Stimulated activated CD8-positive, alpha-beta memory T cell treated with anti-CD3 and anti-CD28 coated beads, Interleukin-2, amount 100 ng/mL, for 1 hour (primary cell): ENCODE results near the gene DDI2.
"Not testable (repeated sequence)": the region's sequence is repeated elsewhere in the genome, so short reads cannot be mapped to it uniquely, and the experiment has no call there.

ENCODE experiments used
- DNase-seq, 2 donors: peaks; one replicate each; pipeline ENCODE4 v3.0.0-alpha.2; 2020; ENCODE audit warnings: low read depth in 2 of 2

Gene DDI2

DNA sequence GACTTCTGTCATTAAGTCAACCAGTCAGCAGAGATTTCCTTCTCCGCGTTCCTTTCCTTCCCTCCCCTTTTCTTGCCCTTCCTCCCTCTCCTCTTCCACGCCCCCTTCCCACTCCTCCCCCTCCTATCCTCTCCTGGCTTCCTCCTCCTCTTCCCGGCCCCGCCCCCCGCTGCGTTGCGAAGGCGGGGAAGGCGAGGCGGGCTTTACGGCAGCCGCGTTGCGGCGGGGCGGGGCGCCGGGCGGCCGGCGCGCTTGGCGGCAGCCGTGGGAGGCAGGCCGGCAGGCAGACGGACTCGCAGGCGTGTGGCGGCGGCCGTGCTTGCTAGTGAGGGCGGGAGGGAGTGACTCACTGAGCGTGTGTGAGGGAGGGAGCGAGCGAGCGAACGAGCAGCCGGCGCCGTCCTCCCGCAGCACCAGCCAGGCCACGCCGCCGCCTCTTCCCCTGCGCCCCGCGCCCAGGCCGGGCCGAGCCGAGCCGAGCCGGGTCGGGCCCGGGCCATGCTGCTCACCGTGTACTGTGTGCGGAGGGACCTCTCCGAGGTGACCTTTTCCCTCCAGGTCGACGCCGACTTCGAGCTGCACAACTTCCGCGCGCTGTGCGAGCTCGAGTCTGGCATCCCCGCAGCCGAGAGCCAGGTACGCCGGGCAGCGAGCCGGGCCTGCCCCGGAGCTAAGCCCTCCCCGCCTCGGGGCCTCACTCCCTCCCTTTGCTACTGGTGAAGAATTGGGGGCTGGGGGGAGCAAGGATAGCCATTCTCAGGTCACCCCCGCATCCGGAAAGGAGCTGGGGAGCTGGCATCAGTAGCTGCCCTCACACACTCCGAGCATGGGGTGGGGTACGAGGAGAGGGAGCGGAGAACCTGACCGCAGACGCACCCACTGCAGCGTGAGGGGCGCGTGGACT lies at the start of gene DDI2:
DDI2 (plus strand) TSS at position 286 of the 904 bp plus-strand sequence; CDS start at position 499, 213 bp downstream.
- peak; percentile 82 to 90 for DNase-seq

DNA sequence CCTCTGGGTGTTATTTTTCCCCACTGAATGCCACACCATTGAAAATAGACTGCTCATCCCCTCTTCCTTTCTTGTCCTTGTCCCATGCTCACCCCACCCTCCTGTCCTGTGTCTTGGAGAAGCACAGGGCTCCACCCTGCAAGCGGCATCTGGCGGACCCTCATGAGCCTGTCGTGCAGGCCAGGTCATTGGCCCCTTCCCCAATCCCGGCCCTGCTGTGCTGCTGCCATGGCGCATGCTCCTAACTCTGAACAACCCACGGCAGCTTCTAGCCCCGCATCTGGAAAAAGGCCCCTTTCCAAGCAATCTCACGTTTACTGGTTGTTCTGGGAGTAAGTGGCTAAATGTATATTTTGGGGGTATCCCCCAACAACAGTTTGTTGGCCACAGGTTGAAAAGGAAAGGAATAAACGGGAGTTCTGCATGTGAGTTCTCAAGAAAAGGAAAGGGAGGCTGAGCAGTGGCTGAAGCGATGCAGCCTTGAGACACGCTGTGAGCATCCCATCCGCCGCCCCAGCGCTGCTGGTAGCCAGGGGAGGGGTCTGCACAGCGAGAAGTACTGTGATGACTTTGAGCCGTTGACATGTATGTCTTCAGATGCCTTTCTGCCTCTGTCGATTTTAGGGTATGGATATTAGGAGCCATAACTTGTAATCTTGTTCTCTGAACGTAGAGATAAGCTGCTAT lies 48.7 kb upstream of the DDI2 start:
- DNase-seq = no peak

GRCh38 chr1:15570861-15571260 lies 46.4 kb upstream of the DDI2 start:
- no peak for DNase-seq

- no peak for DNase-seq
Measured at GRCh38 chr1:15571266-15571665, 46.0 kb upstream of the DDI2 start.

DNA sequence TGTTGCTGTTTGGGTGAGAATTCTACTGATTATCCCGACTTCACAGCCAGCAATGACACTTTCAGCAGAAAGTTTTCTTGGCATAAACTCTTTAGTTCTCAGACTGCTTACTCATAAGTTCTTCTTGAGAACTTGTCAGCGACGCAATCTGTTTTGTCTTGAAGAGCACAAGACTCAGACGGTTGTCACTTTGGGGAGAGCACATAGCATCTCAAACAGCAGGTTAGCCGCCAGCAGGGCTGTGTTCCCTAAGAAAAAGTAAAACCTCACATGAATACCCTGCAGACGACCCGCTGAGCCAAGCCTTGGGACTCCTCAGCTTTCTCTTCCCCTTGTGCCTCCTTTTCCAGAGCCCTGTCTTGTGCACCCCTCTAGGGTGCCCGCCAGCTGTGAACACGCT lies 43.8 kb upstream of the DDI2 start:
- no peak for DNase-seq

DNA sequence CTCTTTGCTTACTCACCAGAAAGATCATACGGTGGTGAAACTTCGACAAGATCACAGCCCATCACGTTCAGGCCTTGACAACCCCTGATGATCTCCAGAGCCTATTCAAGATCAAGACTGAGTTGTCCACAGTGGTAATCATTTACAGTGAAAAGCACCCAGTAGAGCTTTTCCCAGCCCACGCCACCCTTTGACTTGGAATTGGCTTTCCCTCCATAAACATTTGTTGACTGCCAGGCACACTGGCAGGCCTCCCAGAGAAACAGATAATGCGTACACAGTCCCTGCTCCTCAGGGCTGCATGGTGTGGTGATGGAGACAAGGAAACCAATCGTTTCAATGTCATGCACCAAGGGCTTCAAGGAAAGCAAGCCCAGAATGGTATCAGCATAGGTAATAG lies 42.5 kb upstream of the DDI2 start:
- DNase-seq = no peak

GRCh38 chr1:15575549-15576150 lies 41.6 kb upstream of the DDI2 start:
- no peak for DNase-seq

DNA sequence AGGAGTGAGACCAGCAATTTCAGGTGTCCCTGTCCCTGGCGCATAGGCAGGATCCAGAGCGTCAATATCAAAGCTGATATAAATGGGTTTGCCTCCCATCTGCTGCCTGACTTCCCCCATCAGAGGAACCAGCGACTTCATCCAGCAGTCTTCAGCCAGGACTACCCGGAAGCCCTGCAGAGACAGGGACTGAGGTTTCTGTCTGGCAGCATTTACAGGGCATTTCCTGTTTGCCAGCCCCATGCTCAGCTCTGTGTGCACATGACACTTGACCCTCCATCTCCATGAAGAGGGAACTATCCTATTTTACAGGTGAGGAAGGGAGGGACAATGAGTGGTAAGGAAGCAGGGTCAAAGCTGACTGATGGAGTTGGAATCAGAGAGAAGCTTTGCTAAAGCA lies 39.6 kb upstream of the DDI2 start:
- DNase-seq = no peak

GRCh38 chr1:15578921-15579682 lies 38.2 kb upstream of the DDI2 start:
- DNase-seq = no peak

DNA sequence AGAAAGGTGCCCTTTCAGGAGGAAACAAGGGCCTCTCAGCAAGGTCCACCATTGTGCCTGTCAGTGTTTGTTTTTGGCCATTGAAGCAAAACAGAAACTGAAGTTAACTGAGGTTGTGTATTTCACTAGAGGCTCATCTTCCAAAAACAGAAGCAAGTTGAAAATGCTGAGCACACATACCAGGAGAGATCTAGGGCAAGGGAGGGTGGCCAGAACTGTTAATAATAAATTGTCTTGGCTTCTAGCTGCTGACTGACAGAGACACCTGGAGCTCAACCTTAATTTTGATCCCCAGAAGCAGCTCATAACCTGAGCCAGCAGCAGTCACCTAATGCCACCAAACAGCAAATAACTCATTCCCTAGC lies 37.6 kb upstream of the DDI2 start:
- DNase-seq = no peak

DNA sequence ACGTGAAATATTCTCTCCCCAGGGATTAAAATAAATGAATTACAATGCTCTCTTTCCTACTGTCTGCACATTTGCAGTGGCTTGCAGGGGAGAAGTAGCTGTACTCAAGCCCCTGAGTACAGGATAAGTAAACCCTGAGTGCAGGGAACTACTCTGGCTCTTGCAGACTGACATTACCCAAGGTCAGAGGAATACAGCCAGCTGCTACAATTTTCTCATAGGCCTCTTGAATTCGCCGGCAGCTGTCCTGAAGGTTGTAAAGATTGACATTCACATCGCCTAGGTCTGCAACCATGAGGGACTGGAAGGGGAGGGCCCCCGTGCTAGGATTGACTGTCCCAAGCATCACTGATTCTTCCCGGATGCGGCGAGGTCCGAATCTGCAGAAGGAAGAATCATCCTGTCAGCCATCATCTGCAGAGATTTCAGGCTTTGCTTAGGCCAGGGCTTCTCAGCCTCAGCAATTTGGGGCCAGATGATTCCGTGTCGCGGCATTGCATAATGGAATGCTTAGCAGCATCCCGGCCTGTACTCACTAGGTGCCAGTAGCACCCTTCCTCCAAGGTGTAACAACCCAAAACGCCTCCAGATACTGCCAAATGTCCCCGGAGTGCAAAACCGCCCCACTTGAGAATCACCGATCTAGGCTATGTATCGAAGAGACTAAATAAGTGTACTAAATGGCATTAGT lies 34.1 kb upstream of the DDI2 start:
- no peak for DNase-seq

GRCh38 chr1:15584489-15585363 lies 32.5 kb upstream of the DDI2 start, which contains the start of gene AGMAT:
Gene AGMAT (minus strand): TSS chr1:15585051. CDS start chr1:15584967, 84 bp downstream.
- DNase-seq = no peak

DNA sequence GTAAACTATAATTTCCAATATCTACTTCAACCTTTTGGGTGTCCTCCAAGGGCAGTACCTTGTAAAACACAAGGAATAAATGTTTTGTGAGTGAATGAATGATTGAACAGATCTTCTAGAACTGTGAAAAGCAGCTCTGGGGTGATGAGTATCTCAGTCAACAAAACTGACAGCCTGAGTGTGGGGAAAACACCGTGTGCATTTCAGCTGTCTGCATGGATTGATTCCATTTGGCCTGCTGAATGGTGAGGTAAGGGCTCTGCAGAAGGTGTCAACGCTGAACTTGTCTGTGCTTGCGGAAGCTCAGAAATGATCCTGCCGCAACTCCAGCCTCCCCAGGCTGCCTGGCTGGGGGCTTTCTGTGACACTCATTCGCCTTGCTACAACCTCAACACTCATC lies 25.0 kb upstream of the DDI2 start:
- DNase-seq = no peak

DNA sequence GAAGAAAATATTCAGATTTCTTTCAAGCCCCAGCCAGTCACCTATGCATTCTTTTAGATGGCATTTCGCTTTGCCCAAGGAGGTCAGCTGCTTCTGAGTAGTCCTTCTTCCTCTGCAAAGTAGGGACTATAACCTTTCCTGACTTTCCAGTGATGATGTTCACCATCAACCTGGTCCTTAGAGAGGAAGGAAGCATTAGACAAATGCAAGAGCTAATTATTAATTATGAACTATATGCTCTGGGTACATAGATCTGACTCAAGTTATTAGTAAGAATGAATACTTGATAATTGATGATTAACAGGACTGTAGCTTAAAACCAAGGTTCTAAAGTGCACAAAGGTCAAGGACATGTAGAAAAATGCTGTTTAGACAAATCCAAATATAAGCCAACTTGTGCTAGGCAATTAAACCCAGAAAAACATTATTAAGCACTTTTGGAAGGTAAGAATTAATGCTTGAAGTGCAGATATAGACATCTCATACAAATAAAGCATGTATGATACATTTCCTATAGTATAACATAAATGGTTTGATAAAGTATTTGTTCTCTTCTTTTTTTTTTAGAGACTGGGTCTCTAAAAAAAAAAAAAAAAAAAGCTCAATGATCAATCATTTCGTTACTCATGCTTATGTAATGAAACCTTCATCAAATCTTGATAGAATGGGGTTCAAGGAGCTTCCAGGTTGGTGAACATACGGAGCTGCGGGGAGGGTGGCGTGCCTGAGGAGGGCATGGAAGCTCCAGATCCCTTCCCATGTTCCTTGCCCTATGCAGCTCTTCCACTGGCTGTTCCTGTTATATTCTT lies 21.2 kb upstream of the DDI2 start:
- no peak for DNase-seq

DNA sequence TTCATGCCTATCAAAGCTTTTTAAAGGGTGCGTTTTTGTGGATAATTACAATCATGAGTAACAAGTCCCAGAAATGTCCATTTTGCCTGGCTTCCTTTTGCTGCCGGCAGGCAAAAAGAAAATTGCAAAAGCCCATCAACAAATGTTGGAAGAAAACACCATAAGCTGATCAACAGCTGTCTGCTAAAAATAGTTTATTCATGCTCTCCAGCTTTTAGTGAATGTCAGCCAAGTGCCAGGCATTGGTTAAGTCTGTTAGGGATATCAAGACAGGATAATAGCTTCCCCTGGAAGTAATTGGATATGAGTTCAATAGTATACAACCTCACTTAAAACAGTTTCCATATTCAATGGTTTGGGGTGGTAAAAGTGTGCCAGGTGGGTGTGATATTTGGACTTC lies 18.8 kb upstream of the DDI2 start:
- no peak for DNase-seq

DNA sequence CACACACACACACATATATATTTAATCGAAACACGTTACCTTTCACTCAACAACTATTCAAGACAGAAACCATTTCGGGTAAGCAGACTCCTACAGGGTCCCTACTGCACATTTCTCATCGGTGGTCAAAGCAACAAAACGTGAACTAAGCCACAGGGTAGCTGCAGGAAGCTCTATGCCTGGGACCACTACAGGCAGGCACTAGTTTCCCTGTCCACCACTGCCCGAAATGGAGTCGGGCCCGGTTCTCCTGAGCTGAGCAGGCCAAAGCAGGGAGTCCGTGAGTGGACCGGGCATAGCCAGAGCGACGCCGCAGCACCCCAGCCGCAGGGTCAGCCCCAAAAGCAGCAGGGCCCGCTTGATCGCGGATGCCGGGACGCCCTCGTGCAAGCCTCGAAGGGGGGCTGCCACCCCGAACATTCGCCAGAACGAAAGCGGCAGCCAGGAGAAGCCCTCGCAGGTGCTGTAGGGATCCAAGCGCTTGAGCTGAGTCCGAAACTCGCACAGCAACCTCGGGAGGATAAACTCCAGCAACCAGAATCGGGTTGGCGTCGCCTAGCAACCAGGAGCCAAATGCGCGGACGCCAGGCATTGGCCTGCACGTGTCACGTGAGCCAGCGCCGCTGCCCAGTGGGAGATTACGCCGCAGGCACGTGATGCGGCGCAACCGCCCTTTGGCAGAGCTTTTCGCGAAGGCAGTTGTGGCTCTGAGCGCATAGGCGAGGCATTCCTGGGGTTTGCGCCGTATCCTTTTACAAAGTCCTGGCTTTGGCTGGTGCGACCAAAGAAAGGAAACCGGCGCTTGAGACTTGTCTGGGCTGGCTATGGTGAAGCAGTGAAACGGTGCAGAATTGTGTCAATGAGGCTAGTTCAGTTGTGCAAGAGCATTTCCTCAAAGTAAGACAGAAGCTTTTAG lies 13.9 kb upstream of the DDI2 start:
- DNase-seq = peak; percentile 78 to 88

DNA sequence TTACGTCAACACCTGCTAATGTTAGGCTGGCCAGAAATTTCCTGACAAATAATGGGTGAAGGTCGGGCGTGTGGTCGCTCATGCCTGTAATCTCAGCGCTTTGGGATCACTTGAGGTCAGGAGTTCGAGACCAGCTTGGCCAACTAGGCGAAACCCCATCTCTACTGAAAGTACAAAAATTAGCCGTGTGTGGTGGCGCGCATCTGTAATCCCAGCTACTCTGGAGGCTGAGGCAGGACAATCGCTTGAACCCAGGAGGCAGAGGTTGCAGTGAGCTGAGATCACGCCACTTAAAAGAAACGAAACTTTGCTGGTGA lies 13.3 kb upstream of the DDI2 start:
- not testable (repeated sequence) for DNase-seq

DNA sequence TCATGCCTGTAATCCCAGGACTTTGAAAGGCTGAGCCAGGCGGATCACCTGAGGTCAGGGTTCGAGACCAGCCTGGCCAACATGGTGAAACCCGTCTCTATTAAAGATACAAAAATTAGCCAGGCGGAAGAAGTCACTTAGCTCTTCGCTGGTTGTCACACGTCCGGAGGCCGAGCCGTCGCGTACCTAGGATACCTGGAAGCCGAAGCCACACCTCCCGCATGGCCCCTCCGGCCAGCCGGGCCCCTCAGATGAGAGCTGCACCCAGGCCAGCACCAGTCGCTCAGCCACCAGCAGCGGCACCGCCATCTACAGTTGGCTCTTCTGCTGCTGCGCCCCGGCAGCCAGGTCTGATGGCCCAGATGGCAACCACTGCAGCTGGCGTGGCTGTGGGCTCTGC lies 12.9 kb upstream of the DDI2 start:
- not testable (repeated sequence) for DNase-seq
